ENCODE measurements around the gene TNFAIP8. TPM values are rescaled to one million over a fixed set of nuclear protein-coding genes. Genes with fewer than 3 reads are reported as not detected.
A peak's percentile ranks its signal among the peaks of the same experiment; 100 is the strongest.

Gene TNFAIP8
- 100 to 1,000 TPM; 176 to 177 TPM for total RNA-seq
- polyA plus RNA-seq = 100 to 1,000 TPM; 175 to 220 (median 188) TPM
- 140 to 584 (median 251) reads per million in 6 experiments for total RNA-seq

- no peaks in the 10 kb centered on the region for H3K27me3 Mint-ChIP-seq
- ATAC-seq = peak; percentile 53 to 58
- POLR2A ChIA-PET = interaction anchor here (0.7 to 2.6 kb wide), 11 partner anchors 9 to 88 kb away, joined by 3 to 18 read pairs (median 4); no protein-coding TSS in a partner anchor
Observed at GRCh38 chr5:119355685-119356611, at the start of gene TNFAIP8. TSS of gene TNFAIP8 (plus strand) at chr5:119356019. CDS start at chr5:119356091, 72 bp downstream.

GRCh38 chr5:119307170-119307569 is 48.6 kb upstream of the TNFAIP8 start:
- no peaks in the 10 kb centered on the region for H3K9me3 Mint-ChIP-seq
- POLR2A ChIA-PET = interaction anchor here (0.6 to 1.5 kb wide), 5 partner anchors 16 to 84 kb away, joined by 3 to 7 read pairs (median 5); no protein-coding TSS in a partner anchor

More at GRCh38 chr5:119355685-119356611, at the start of gene TNFAIP8:
- Mint-ChIP-seq H3K27ac (peak within 1 kb of the TSS; percentile 84 to 93 (median 90)), H3K9me3 (no peaks in the 10 kb centered on the region), H3K4me1 (peaks cover 58 to 98% (median 90%) of the 10 kb centered on the region in 4 donors), H3K4me3 (peak within 1 kb of the TSS; percentile 78 to 92 (median 87)), H3K36me3 (peaks cover 0 to 26% (median 6%) of the 10 kb centered on the region in 3 donors)
- peak in 4 of 10 donors; percentile 32 to 46 (median 43) for DNase-seq

GRCh38 chr5:119309326-119309725 is 46.5 kb upstream of the TNFAIP8 start:
- POLR2A ChIA-PET = interaction anchor here (0.9 to 5.7 kb wide), 9 partner anchors 9 to 238 kb away, joined by 3 to 42 read pairs (median 3); partner anchors contain the start of gene DMXL1
- Mint-ChIP-seq H3K4me3 (peak overlapping the region; percentile 71 to 93 (median 84)), H3K36me3 (peaks cover 0 to 21% (median 21%) of the 10 kb centered on the region in 3 donors), H3K27ac (peak overlapping the region; percentile 95 to 100 (median 98)), H3K4me1 (peaks cover 37 to 95% (median 89%) of the 10 kb centered on the region in 4 donors), H3K27me3 (no peaks in the 10 kb centered on the region), H3K9me3 (no peaks in the 10 kb centered on the region)
- DNase-seq (no peak), ATAC-seq (peak; percentile 20 to 55)

More at GRCh38 chr5:119307170-119307569, 48.6 kb upstream of the TNFAIP8 start:
- Mint-ChIP-seq H3K27me3 (no peaks in the 10 kb centered on the region), H3K4me3 (no peak overlapping the region), H3K36me3 (peaks cover 0 to 25% (median 22%) of the 10 kb centered on the region in 3 donors), H3K4me1 (peaks cover 51 to 97% (median 90%) of the 10 kb centered on the region in 4 donors), H3K27ac (peak overlapping the region; percentile 12 to 100 (median 72))
- ATAC-seq = no peak
- no peak for DNase-seq

GRCh38 chr5:119311688-119312087 is 44.1 kb upstream of the TNFAIP8 start:
- Mint-ChIP-seq H3K36me3 (peaks cover 0 to 19% (median 16%) of the 10 kb centered on the region in 3 donors), H3K4me1 (peaks cover 28 to 96% (median 91%) of the 10 kb centered on the region in 4 donors), H3K27ac (peak overlapping the region; percentile 60 to 99 (median 89)), H3K27me3 (no peaks in the 10 kb centered on the region), H3K4me3 (peak overlapping the region in 8 of 10 donors; percentile 6 to 68 (median 40)), H3K9me3 (no peaks in the 10 kb centered on the region)
- DNase-seq (no peak), ATAC-seq (no peak)
- POLR2A ChIA-PET = interaction anchor here (0.6 to 5.7 kb wide), 11 partner anchors 8 to 45 kb away, joined by 3 to 42 read pairs (median 4); no protein-coding TSS in a partner anchor

- Mint-ChIP-seq H3K27ac (peak overlapping the region; percentile 60 to 99 (median 89)), H3K27me3 (no peaks in the 10 kb centered on the region), H3K4me3 (peak overlapping the region in 7 of 10 donors; percentile 16 to 72 (median 61)), H3K4me1 (peaks cover 31 to 93% (median 90%) of the 10 kb centered on the region in 4 donors), H3K9me3 (no peaks in the 10 kb centered on the region), H3K36me3 (peaks cover 0 to 19% (median 16%) of the 10 kb centered on the region in 3 donors)
- ATAC-seq = no peak
- POLR2A ChIA-PET = interaction anchor here (0.6 to 5.7 kb wide), 15 partner anchors 9 to 241 kb away, joined by 3 to 42 read pairs (median 4); partner anchors contain the start of gene DMXL1
- DNase-seq = no peak
Observed at GRCh38 chr5:119312403-119312802, 43.4 kb upstream of the TNFAIP8 start.

GRCh38 chr5:119313197-119313596 is 42.6 kb upstream of the TNFAIP8 start:
- no peak for DNase-seq
- peak overlapping the region; percentile 60 to 99 (median 89) for H3K27ac Mint-ChIP-seq
- no peak for ATAC-seq
- POLR2A ChIA-PET = interaction anchor here (0.9 to 5.7 kb wide), 8 partner anchors 10 to 242 kb away, joined by 3 to 42 read pairs (median 8); partner anchors contain the start of gene DMXL1
- H3K4me1 Mint-ChIP-seq = peaks cover 34 to 94% (median 91%) of the 10 kb centered on the region in 4 donors
- H3K4me3 Mint-ChIP-seq = peak overlapping the region in 8 of 10 donors; percentile 32 to 79 (median 66)
- H3K27me3 Mint-ChIP-seq = no peaks in the 10 kb centered on the region
- peaks cover 0 to 19% (median 15%) of the 10 kb centered on the region in 3 donors for H3K36me3 Mint-ChIP-seq
- H3K9me3 Mint-ChIP-seq = no peaks in the 10 kb centered on the region

GRCh38 chr5:119313658-119314605 is 41.9 kb upstream of the TNFAIP8 start:
- POLR2A ChIA-PET = interaction anchor here (0.9 to 5.7 kb wide), 11 partner anchors 10 to 243 kb away, joined by 3 to 31 read pairs (median 9); partner anchors contain the start of gene DMXL1
- no peak for ATAC-seq

GRCh38 chr5:119315516-119315949 is 40.3 kb upstream of the TNFAIP8 start:
- ATAC-seq = peak; percentile 71 to 87
- peak overlapping the region; percentile 12 to 80 (median 54) for H3K4me3 Mint-ChIP-seq
- H3K27ac Mint-ChIP-seq = peak overlapping the region; percentile 60 to 99 (median 94)
- POLR2A ChIA-PET = interaction anchor here (0.5 to 5.7 kb wide), 26 partner anchors 12 to 245 kb away, joined by 3 to 31 read pairs (median 5); partner anchors contain the start of genes DMXL1 and TNFAIP8
- H3K9me3 Mint-ChIP-seq = no peaks in the 10 kb centered on the region
- H3K4me1 Mint-ChIP-seq = peaks cover 39 to 94% (median 91%) of the 10 kb centered on the region in 4 donors
- H3K27me3 Mint-ChIP-seq = no peaks in the 10 kb centered on the region
- H3K36me3 Mint-ChIP-seq = peaks cover 0 to 10% (median 6%) of the 10 kb centered on the region in 3 donors
- peak in 8 of 10 donors; percentile 43 to 81 (median 64) for DNase-seq

More at GRCh38 chr5:119313658-119314605, 41.9 kb upstream of the TNFAIP8 start:
- Mint-ChIP-seq H3K27me3 (no peaks in the 10 kb centered on the region), H3K9me3 (no peaks in the 10 kb centered on the region), H3K27ac (peak overlapping the region; percentile 60 to 99 (median 89)), H3K36me3 (peaks cover 0 to 17% (median 14%) of the 10 kb centered on the region in 3 donors), H3K4me3 (peak overlapping the region in 9 of 10 donors; percentile 11 to 79 (median 57)), H3K4me1 (peaks cover 36 to 94% (median 91%) of the 10 kb centered on the region in 4 donors)
- DNase-seq = no peak

- no peaks in the 10 kb centered on the region for H3K9me3 Mint-ChIP-seq
- peak; percentile 11 to 17 for ATAC-seq
- no peak for DNase-seq
- H3K27ac Mint-ChIP-seq = peak overlapping the region; percentile 60 to 99 (median 94)
- POLR2A ChIA-PET = interaction anchor here (0.7 to 5.7 kb wide), 19 partner anchors 12 to 97 kb away, joined by 3 to 31 read pairs (median 7); partner anchors contain the start of gene TNFAIP8
- peaks cover 0 to 10% (median 6%) of the 10 kb centered on the region in 3 donors for H3K36me3 Mint-ChIP-seq
- H3K27me3 Mint-ChIP-seq = no peaks in the 10 kb centered on the region
- H3K4me1 Mint-ChIP-seq = peaks cover 42 to 94% (median 91%) of the 10 kb centered on the region in 4 donors
- peak overlapping the region; percentile 12 to 80 (median 52) for H3K4me3 Mint-ChIP-seq
Observed at GRCh38 chr5:119316086-119316485, 39.7 kb upstream of the TNFAIP8 start.

- H3K36me3 Mint-ChIP-seq = peaks cover 0 to 12% (median 6%) of the 10 kb centered on the region in 3 donors
- ATAC-seq (no peak), DNase-seq (no peak)
- H3K4me1 Mint-ChIP-seq = peaks cover 46 to 95% (median 93%) of the 10 kb centered on the region in 4 donors
- POLR2A ChIA-PET = interaction anchor here (0.6 to 2.4 kb wide), 7 partner anchors 15 to 82 kb away, joined by 3 to 9 read pairs (median 5); no protein-coding TSS in a partner anchor
- H3K9me3 Mint-ChIP-seq = no peaks in the 10 kb centered on the region
- H3K27me3 Mint-ChIP-seq = no peaks in the 10 kb centered on the region
- H3K27ac Mint-ChIP-seq = peak overlapping the region; percentile 60 to 99 (median 94)
- H3K4me3 Mint-ChIP-seq = peak overlapping the region in 2 of 10 donors; percentile 37 to 62
Observed at GRCh38 chr5:119316906-119317305, 38.9 kb upstream of the TNFAIP8 start.

All from naive thymus-derived CD8-positive, alpha-beta T cell (primary cell).